Sigmoid colon (tissue), 7 donors: Measurements from ENCODE around the gene NTM. TPM values are rescaled to one million over a fixed set of nuclear protein-coding genes. Genes with fewer than 3 reads are reported as not detected.

Experiments
- DNase-seq: peaks from one replicate; pipeline ENCODE4 v3.0.0-alpha.2; 2019
- H3K27ac ChIP-seq, 4 donors: fragments of 200-600 bp; sonication (generic); one replicate each; pipeline ENCODE4 v1.5.1; 2016 to 2019; ENCODE audit warnings: mild to moderate bottlenecking in 1 of 4
- H3K27me3 ChIP-seq, 3 donors: fragments of 200-600 bp; sonication (generic); one replicate each; pipeline ENCODE4 v1.5.1; 2019; ENCODE audit warnings: mild to moderate bottlenecking in 1 of 3
- H3K36me3 ChIP-seq, 4 donors: fragments of 200-600 bp; sonication (generic); one replicate each; pipeline ENCODE4 v1.5.1; 2016 to 2019
- H3K4me1 ChIP-seq, 4 donors: fragments of 200-600 bp; sonication (generic); one replicate each; pipeline ENCODE4 v1.5.1; 2017 to 2019
- H3K4me3 ChIP-seq, 4 donors: fragments of 200-600 bp; sonication (generic); one replicate each; pipeline ENCODE4 v1.5.1; 2017 to 2019; ENCODE audit warnings: mild to moderate bottlenecking in 2 of 4, moderate library complexity in 1 of 4
- H3K9me3 ChIP-seq, 4 donors: fragments of 200-600 bp in 3 of 4; sonication (generic) in 3 of 4; one replicate each; pipeline versions ENCODE4 v1.5.1 to v1.6.1; 2013 to 2019
- EP300 ChIP-seq, 4 donors: sonication (generic); formaldehyde crosslinking; IDR thresholded peaks; one replicate each; pipeline ENCODE4 v1.6.1; 2017; ENCODE audit warnings: antibody characterized with exemption in 4 of 4
- POLR2A ChIP-seq, 2 donors: fragments of 450-650 bp; IDR thresholded peaks; one replicate each; pipeline ENCODE4 v1.6.1; 2016; ENCODE audit warnings: antibody characterized with exemption in 2 of 2, mild to moderate bottlenecking in 2 of 2, moderate library complexity in 2 of 2
- POLR2AphosphoS5 ChIP-seq, 4 donors: sonication (generic); formaldehyde crosslinking; IDR thresholded peaks; one replicate each; pipeline ENCODE4 v1.6.1; 2017; ENCODE audit warnings: antibody characterized with exemption in 4 of 4
- WGBS, 2 donors: extraction: QIAGEN DNeasy Blood & Tissue Kit; methylation state at CpG; one replicate each; pipeline ENCODE4 v1.1.7; 2013; 5-methylcytosine and 5-hydroxymethylcytosine counted together
- intact Hi-C: fragments of 100-400 bp; cut with DNase I; formaldehyde crosslinking; loops from one replicate; pipeline ENCODE4 v1.15.1; 2023
- polyA plus RNA-seq, 3 donors: library from polyadenylated mRNA; stranded (reverse); fragments of 200-250 nt; gene quantifications; one replicate each; pipeline ENCODE4 v1.2.3, GENCODE V29; 2013
- total RNA-seq, 4 donors: library from RNA; depleted of rRNA; stranded (reverse); fragments of >200 nt; gene quantifications; one replicate each; pipeline ENCODE4 v1.1.0, GENCODE V29; 2016
- TF ChIP-seq, protein P1 (sequence below), 4 experiments: fragments of 450-650 bp in 3 of 4; fragments of 200-600 bp in 1 of 4; IDR thresholded peaks; one replicate each; pipeline ENCODE4 v1.5.1; 2016 to 2019; ENCODE audit warnings: antibody characterized with exemption in 4 of 4, mild to moderate bottlenecking in 3 of 4, moderate library complexity in 2 of 4
- donor health status: healthy with polysubstance abuse.
- donor health status: Bipolar disorder and iron deficiency.
- donor health status: healthy.

The NTM gene
- total and polyA plus RNA-seq, 7 donors, result 0.96 to 18.3 (median 6.4) TPM; not detected in 1

DNA sequence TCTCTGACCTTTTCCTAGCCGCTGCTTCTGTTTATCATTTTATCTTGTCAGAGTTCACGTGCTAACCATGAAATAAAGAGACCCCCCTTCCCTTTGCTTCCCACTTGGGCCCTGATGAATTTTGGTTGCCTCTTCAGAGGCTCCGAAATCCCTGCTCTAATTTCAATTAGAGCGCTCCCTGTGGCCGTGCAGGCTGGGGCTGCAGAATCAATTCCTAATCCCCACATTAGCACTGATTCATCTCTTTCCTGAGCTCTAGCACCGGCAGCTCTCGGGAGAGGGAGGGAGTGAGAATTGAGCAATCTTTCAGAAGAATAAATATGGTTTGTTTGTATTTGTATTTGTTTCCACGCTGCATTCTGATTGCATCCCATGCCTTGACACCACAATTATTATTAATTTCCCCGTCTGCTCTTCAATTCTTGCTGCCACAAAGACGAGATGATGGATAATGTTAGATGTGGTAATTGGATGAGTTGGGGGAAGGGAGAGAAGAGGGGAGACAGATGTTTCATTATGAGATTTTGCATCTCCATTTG is 76.9 kb downstream of the NTM start:
- intact Hi-C loops, result no loop called here
- no peak overlapping the region for H3K27ac ChIP-seq

DNA sequence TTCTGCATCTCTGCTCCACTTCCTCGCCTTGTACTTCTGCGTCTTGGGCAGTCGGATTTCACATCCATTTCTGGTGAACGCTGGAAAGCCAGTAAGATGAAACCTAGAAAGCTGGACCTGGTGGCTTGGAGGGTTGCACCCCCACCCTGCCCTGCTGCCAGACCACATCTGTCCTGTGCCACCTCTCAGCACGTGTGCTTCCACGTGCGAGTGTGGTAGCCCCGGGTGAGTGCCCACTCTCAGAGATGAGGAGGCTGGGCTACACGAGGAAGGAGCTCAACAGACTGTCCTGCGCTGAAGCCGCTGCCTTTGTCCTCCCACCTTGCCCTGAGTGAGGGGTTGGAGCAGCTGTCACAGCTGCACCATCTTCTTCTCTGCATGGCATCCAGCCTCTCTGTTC is 77.5 kb downstream of the NTM start:
- Histone ChIP-seq H3K27ac (no peak overlapping the region), H3K9me3 (no peaks in the 10 kb centered on the region), H3K36me3 (no peaks in the 10 kb centered on the region), H3K4me1 (no peaks in the 10 kb centered on the region), H3K27me3 (no peaks in the 10 kb centered on the region), H3K4me3 (no peak overlapping the region)
- intact Hi-C loops, result no loop called here
- 86 to 91% methylated on average over 11 of the region's 11 CpGs for WGBS, 2 donors
- no peak for DNase-seq
- TF ChIP-seq, protein P1, sequence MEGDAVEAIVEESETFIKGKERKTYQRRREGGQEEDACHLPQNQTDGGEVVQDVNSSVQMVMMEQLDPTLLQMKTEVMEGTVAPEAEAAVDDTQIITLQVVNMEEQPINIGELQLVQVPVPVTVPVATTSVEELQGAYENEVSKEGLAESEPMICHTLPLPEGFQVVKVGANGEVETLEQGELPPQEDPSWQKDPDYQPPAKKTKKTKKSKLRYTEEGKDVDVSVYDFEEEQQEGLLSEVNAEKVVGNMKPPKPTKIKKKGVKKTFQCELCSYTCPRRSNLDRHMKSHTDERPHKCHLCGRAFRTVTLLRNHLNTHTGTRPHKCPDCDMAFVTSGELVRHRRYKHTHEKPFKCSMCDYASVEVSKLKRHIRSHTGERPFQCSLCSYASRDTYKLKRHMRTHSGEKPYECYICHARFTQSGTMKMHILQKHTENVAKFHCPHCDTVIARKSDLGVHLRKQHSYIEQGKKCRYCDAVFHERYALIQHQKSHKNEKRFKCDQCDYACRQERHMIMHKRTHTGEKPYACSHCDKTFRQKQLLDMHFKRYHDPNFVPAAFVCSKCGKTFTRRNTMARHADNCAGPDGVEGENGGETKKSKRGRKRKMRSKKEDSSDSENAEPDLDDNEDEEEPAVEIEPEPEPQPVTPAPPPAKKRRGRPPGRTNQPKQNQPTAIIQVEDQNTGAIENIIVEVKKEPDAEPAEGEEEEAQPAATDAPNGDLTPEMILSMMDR (IDR thresholded peaks at IDR 0.05), result no peak

More for the DNA sequence above, 76.9 kb downstream of the NTM start:
- H3K4me3 ChIP-seq, result no peak overlapping the region
- TF ChIP-seq POLR2AphosphoS5 (IDR thresholded peaks at IDR 0.05) (no peak), POLR2A (IDR thresholded peaks at IDR 0.05) (no peak), EP300 (IDR thresholded peaks at IDR 0.05) (no peak)
- TF ChIP-seq, protein P1 (IDR thresholded peaks at IDR 0.05), result no peak
- no peaks in the 10 kb centered on the region for H3K36me3 ChIP-seq
- no peak for DNase-seq
- H3K27me3 ChIP-seq, result no peaks in the 10 kb centered on the region
- no peaks in the 10 kb centered on the region for H3K9me3 ChIP-seq
- WGBS, 2 donors, result 68 to 71% methylated on average over 10 of the region's 10 CpGs
- no peaks in the 10 kb centered on the region for H3K4me1 ChIP-seq

DNA sequence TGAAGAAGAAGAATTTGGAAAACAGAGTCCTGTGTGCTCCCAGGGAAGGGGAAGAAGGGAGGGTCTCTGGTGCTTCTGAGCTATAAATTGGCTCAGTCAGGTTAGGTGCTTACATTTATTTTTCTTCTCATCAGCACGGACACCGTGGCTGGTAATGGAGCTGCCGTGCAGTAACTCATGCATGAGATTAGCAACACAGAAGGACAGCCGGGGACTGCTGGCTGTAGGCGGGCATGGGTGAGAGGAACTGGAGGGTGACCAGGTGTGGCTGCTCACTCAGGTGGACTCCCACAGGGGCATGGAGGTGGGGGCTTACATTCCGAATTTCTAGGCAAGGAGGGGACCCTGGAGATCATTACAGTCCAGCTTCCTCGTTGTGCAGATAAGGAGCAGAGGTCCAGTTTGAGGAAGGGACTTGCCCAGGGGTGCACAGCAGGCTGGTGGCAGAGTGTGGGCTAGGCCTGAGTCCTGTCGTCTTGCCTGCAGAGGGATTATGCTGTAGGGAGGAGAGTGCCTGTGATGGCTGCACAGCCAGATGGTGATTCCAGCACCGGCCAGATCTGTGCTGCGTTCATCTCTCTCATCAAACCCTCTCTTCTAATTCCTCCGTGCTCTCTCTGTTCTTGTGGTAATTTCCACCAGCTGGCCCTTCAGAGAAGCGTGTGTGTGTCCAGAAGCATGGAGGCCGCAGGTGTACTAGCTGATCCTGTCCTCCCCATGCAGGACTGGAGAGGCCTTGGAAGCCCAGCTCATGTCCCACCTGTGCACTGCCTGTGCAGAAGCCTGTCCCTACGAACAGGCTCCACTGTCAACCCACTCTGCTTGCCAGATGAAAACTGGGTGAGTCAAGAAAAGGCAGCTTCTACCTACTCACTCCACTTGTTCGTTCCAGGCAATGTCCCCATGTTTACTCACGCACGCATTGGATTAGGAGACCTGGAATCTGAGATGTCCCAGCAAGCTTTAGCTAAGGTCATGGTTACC is 78.9 kb downstream of the NTM start:
- WGBS, 2 donors, result 81 to 85% methylated on average over 17 of the region's 17 CpGs

DNA sequence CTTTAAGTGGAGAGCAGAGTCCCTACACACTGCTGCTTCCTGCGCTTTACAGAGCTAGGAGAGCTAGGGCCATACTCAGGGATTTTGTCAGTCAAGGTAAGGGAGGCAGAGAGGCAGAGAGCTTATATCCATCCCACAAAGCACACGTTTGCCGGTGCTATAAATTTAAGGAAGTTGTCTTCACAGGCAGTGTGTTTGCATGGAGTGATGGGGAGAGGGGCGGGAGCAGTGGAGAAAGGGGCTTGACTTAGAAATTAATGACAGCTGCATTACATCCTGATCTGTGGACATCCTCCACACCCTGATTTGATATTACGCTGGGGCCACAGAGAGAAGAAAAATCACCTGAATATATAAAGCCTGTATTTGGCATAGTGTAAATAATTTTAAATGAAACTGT is 84.1 kb downstream of the NTM start:
- no peaks in the 10 kb centered on the region for H3K27me3 ChIP-seq
- H3K4me3 ChIP-seq, result no peak overlapping the region
- no peaks in the 10 kb centered on the region for H3K36me3 ChIP-seq
- no peak for DNase-seq
- no peaks in the 10 kb centered on the region for H3K4me1 ChIP-seq
- WGBS, 2 donors, result 53 to 55% methylated on average over 5 of the region's 5 CpGs
- no peak overlapping the region for H3K27ac ChIP-seq
- TF ChIP-seq POLR2A (IDR thresholded peaks at IDR 0.05) (no peak), EP300 (IDR thresholded peaks at IDR 0.05) (no peak), POLR2AphosphoS5 (IDR thresholded peaks at IDR 0.05) (no peak)
- TF ChIP-seq, protein P1 (IDR thresholded peaks at IDR 0.05), result no peak
- no peaks in the 10 kb centered on the region for H3K9me3 ChIP-seq
- intact Hi-C loops, result no loop called here

More for the DNA sequence above, 78.9 kb downstream of the NTM start:
- no peak overlapping the region for H3K27ac ChIP-seq
- no peaks in the 10 kb centered on the region for H3K27me3 ChIP-seq
- no peaks in the 10 kb centered on the region for H3K9me3 ChIP-seq
- H3K36me3 ChIP-seq, result no peaks in the 10 kb centered on the region
- no peak for TF ChIP-seq EP300 (IDR thresholded peaks at IDR 0.05)
- TF ChIP-seq, protein P1 (IDR thresholded peaks at IDR 0.05), result no peak
- TF ChIP-seq POLR2A (IDR thresholded peaks at IDR 0.05), result no peak
- TF ChIP-seq POLR2AphosphoS5 (IDR thresholded peaks at IDR 0.05), result no peak
- intact Hi-C loops, result no loop called here
- H3K4me1 ChIP-seq, result no peaks in the 10 kb centered on the region
- no peak for DNase-seq
- no peak overlapping the region for H3K4me3 ChIP-seq
